HG03135 (cell line): ENCODE measurements around the gene BORCS6.

Source experiments
- ATAC-seq: cut with Tn5 transposase; IDR thresholded peaks from one replicate; pipeline ENCODE4 v1.9.1; 2021; ENCODE audit warnings: mild to moderate bottlenecking, moderate library complexity; ENCODE audit not compliant: unreplicated experiment

The BORCS6 gene

DNA sequence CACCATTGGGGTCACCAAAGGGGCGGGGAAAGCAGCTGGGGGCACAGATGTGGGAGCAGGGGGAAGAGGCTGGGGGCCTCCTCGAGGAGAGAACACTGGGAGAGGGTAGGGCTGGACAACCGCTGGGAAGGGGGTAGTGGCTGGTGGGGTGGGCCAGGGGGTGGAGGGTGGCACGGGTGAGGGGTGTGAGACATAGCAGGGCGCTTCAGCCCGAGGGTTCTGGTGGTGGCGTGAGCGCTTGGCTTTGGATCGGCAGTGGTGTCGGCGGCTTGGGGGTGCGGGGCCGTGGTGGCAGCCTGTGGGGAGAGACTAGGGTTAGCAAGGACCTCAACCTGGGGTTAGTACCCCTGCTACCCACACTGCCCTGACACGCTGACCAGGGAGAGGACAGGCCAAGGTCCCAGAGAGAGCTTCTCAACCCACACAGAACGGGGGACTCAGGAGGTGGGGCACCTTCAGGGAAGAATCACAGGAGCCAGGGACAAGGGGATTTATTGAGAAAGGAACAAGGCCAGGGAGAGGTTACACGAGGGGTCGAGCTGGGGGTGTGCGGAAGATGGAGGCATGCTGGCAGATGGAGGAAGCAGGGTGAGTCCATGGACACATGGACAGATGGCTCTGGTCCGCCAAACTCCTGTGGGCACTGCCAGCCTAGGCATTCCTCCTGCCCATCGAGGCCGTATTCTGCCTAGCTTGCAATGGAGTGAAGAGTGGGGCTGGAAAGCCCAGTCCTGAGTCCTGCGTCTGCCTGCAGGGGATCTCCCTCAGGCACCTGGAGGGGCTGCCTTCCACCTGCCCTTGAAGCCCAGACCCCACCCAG, 46.2 kb downstream of the BORCS6 start:
- no peak for ATAC-seq

- no peak for ATAC-seq
Measured at GRCh38 chr17:8142887-8143580, 46.9 kb downstream of the BORCS6 start.

DNA sequence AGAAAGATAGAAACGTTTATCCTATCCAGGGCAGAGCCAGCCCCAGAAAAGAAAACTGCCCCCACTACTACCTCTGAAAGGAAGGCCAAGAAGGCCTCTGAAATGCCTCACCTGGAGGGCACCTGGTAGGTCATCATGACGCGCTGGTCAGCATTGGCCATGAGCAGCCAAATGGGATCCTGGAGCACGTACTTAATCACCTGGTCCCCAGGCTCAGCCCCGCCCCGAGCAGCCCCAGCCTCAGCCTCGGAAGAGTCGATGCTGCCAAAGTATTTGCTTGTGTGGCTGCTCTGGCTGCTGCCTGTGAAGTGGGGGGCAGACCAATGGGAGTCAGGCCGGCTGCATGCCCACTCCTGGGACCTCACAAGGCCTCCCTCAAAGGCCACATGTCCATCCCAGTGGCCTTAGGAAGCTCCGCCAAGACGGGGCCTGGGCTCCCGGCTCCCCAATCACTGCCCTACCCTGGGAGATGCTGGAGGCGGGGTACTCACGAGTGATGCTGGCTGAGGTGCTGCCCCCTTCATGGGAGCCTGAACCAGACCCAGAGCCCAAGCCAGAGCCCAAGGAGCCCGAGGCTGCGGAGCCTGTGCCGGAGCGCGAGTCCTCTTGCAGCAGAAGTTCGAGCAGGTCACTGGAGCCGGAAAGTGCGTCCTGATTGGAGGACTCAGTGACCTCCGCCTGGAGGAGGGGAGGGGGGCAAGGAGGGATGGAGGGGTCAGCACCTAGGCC, 47.7 kb downstream of the BORCS6 start:
- ATAC-seq: no peak

DNA sequence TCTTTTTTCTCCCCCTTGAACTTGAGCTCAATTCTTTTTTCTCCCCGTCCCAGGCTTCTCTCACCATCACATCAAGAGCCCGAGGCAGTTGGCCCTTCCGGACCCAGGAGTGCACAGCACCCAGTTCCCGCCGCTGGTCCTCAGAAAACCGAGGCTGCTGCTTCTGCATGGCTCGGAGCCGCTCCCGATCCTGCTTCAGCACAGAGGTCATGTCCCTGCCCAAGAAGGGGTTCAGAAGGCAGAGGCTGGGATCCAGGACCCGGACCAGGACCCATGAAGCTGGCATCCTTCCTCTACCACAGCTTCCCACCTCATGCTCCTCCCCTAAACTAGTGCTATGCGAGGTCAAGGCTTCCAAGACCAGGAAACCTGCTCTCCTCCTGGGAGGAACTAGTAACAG, 48.2 kb downstream of the BORCS6 start:
- no peak for ATAC-seq

DNA sequence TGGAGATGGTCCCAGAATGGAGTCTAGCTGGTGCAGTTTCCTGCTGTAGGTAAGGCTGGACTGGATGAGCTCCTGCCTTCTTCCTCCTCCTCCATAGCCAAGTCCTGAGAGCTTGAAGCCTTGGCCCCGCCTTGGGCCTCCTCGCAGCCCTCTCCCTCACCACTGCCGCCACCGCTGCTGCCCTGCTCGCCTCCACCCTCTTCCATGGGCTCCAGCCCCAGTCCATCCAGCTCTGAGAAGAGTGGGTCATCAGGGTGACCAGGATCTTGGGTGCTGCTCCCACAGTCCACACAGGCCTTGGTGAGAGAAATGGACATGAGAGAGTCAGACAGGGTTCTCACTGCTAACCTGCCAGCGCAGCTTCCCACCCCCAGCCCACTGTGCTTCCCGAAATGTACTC, 48.9 kb downstream of the BORCS6 start:
- ATAC-seq: no peak

GRCh38 chr17:8140065-8141029, 49.6 kb downstream of the BORCS6 start:
- ATAC-seq: no peak

- peak; percentile 80 for ATAC-seq
Measured at GRCh38 chr17:8138672-8139371, 51.2 kb downstream of the BORCS6 start.

DNA sequence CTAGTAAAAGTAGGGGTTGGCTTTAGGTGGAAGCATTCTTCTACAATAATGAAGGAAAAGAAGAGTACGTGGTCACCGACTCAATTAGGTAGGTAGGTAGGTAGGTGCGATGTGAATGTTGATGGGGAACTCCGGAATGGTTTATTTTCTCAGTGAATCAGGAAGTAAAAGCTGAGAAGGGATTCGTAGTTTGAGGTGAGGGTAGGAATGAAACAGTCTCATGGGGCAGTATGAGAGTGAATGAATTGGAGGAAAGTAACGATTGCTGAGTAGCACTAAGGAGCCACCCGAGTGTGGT, 51.7 kb downstream of the BORCS6 start:
- no peak for ATAC-seq
